ENCODE results near the gene PTGS2. TPM values are rescaled to one million over a fixed set of nuclear protein-coding genes. Genes with fewer than 3 reads are reported as not detected.

The PTGS2 gene
- total and polyA plus RNA-seq, 2 experiments from 2014 or later: 6.2 to 21.9 TPM

DNA sequence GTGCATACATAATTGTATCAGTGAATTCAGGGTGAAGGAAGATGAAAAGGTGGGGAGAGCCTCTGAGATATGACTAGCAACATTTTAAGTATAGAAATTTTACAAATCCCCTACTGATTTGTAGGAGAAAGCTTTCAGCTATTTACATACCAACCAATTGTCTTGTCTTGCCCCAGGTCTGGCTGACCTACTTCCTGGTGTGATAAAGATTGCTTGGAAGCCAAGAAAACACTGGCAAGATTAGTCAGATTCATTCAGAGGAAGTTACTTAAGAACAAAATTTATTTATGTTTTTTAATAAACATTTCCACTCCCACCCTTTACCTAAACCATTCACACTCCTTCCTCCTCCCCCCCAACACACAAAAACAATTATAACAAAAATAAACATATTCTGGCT, 17.5 kb downstream of the PTGS2 start:
- Histone ChIP-seq H3K9me2 (replicated peaks; ENCODE audit: insufficient read depth) (no peaks in the 10 kb centered on the region), H3K4me1 (ENCODE audit: insufficient read depth) (no peaks in the 10 kb centered on the region), H3K9me3 (ENCODE audit: low read depth) (no peaks in the 10 kb centered on the region), H3K27me3 (no peaks in the 10 kb centered on the region), H3K4me3 (no peak overlapping the region), H2AFZ (no peak overlapping the region), H3K4me2 (no peak overlapping the region), H4K20me1 (ENCODE audit: insufficient read depth, poor library complexity, severe bottlenecking) (no peaks in the 10 kb centered on the region), H3K79me2 (no peaks in the 10 kb centered on the region), H3K36me3 (replicated peaks; ENCODE audit: insufficient read depth, low read depth) (no peaks in the 10 kb centered on the region), H3K27ac (no peak overlapping the region)
- no peak for DNase-seq (ENCODE audit: low spot score)
- TF ChIP-seq EZH2phosphoT487 (IDR thresholded peaks at IDR 0.05; ENCODE audit: low read depth, severe bottlenecking, unreplicated experiment) (no peak), EZH2 (IDR thresholded peaks at IDR 0.05; ENCODE audit: borderline replicate concordance) (no peak), CTCF (IDR thresholded peaks at IDR 0.05; ENCODE audit: poor library complexity) (no peak)

- Histone ChIP-seq H3K36me3 (replicated peaks; ENCODE audit: insufficient read depth, low read depth) (no peaks in the 10 kb centered on the region), H3K9me3 (ENCODE audit: low read depth) (no peaks in the 10 kb centered on the region), H2AFZ (no peak overlapping the region), H3K4me1 (ENCODE audit: insufficient read depth) (no peaks in the 10 kb centered on the region), H3K27ac (no peak overlapping the region), H3K4me2 (no peak overlapping the region), H3K9me2 (replicated peaks; ENCODE audit: insufficient read depth) (no peaks in the 10 kb centered on the region), H4K20me1 (ENCODE audit: insufficient read depth, poor library complexity, severe bottlenecking) (no peaks in the 10 kb centered on the region), H3K79me2 (no peaks in the 10 kb centered on the region), H3K27me3 (no peaks in the 10 kb centered on the region), H3K4me3 (no peak overlapping the region)
- DNase-seq (ENCODE audit: low spot score): no peak
- TF ChIP-seq CTCF (IDR thresholded peaks at IDR 0.05; ENCODE audit: poor library complexity) (no peak), EZH2 (IDR thresholded peaks at IDR 0.05; ENCODE audit: borderline replicate concordance) (no peak), EZH2phosphoT487 (IDR thresholded peaks at IDR 0.05; ENCODE audit: low read depth, severe bottlenecking, unreplicated experiment) (no peak)
Observed at GRCh38 chr1:186659890-186660341, 20.3 kb downstream of the PTGS2 start.

- H4K20me1 ChIP-seq (ENCODE audit: insufficient read depth, poor library complexity, severe bottlenecking): no peaks in the 10 kb centered on the region
- H3K79me2 ChIP-seq: no peaks in the 10 kb centered on the region
- no peak overlapping the region for H3K4me2 ChIP-seq
- no peak overlapping the region for H2AFZ ChIP-seq
- no peaks in the 10 kb centered on the region for H3K9me2 ChIP-seq (replicated peaks; ENCODE audit: insufficient read depth)
- H3K27me3 ChIP-seq: no peaks in the 10 kb centered on the region
- H3K9me3 ChIP-seq (ENCODE audit: low read depth): no peaks in the 10 kb centered on the region
- no peak overlapping the region for H3K27ac ChIP-seq
- DNase-seq (ENCODE audit: low spot score): no peak
- no peak overlapping the region for H3K4me3 ChIP-seq
- TF ChIP-seq CTCF (IDR thresholded peaks at IDR 0.05; ENCODE audit: poor library complexity) (no peak), EZH2 (IDR thresholded peaks at IDR 0.05; ENCODE audit: borderline replicate concordance) (no peak), EZH2phosphoT487 (IDR thresholded peaks at IDR 0.05; ENCODE audit: low read depth, severe bottlenecking, unreplicated experiment) (no peak)
- H3K4me1 ChIP-seq (ENCODE audit: insufficient read depth): no peaks in the 10 kb centered on the region
- no peaks in the 10 kb centered on the region for H3K36me3 ChIP-seq (replicated peaks; ENCODE audit: insufficient read depth, low read depth)
Observed at GRCh38 chr1:186658999-186659398, 21.2 kb downstream of the PTGS2 start.

DNA sequence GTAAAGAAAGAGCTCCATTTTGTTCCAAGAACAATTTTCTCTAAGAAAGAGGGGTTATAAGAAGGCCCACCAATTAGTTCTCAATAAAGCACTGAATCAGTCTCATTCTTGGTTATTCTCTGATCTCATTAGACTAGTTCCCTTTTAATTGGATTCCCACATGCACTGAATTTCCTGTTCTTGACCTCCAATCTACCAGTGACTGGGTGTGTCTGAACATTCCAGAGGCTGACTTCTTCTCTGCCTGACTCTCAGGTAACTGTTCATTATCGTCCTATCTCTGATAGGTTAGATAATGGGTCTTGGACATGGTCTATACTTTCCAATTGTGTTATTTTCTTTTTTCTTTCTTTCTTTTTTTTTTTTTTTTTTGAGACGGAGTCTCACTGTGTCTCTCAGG, 22.7 kb downstream of the PTGS2 start:
- no peaks in the 10 kb centered on the region for H3K9me2 ChIP-seq (replicated peaks; ENCODE audit: insufficient read depth)
- no peaks in the 10 kb centered on the region for H3K9me3 ChIP-seq (ENCODE audit: low read depth)
- H3K4me2 ChIP-seq: no peak overlapping the region
- H2AFZ ChIP-seq: no peak overlapping the region
- no peak for DNase-seq (ENCODE audit: low spot score)
- TF ChIP-seq EZH2 (IDR thresholded peaks at IDR 0.05; ENCODE audit: borderline replicate concordance): no peak
- no peak for TF ChIP-seq CTCF (IDR thresholded peaks at IDR 0.05; ENCODE audit: poor library complexity)
- no peak for TF ChIP-seq EZH2phosphoT487 (IDR thresholded peaks at IDR 0.05; ENCODE audit: low read depth, severe bottlenecking, unreplicated experiment)
- H3K4me1 ChIP-seq (ENCODE audit: insufficient read depth): no peaks in the 10 kb centered on the region
- H4K20me1 ChIP-seq (ENCODE audit: insufficient read depth, poor library complexity, severe bottlenecking): no peaks in the 10 kb centered on the region
- no peaks in the 10 kb centered on the region for H3K27me3 ChIP-seq
- WGBS (ENCODE audit: low lambda C conversion rate, missing lambda C conversion rate): 82% methylated on average over 1 of the region's 2 CpGs
- no peak overlapping the region for H3K27ac ChIP-seq
- no peak overlapping the region for H3K4me3 ChIP-seq
- no peaks in the 10 kb centered on the region for H3K79me2 ChIP-seq
- no peaks in the 10 kb centered on the region for H3K36me3 ChIP-seq (replicated peaks; ENCODE audit: insufficient read depth, low read depth)
